HUES48 (cell line): ENCODE data around the gene MUS81.

ENCODE experiments used
- H3K27ac ChIP-seq: one replicate; pipeline ENCODE4 v1.7.0; 2013; ENCODE audit warnings: low read depth, low read length, inconsistent platforms
- H3K27me3 ChIP-seq: 2 replicates; pipeline ENCODE4 v1.6.1; 2013; ENCODE audit warnings: mild to moderate bottlenecking, low read length; ENCODE audit not compliant: control insufficient read depth, insufficient read depth
- H3K36me3 ChIP-seq: 2 replicates; pipeline ENCODE4 v1.6.1; 2013; ENCODE audit warnings: low read length; ENCODE audit not compliant: control insufficient read depth, insufficient read depth
- H3K4me1 ChIP-seq: 2 replicates; pipeline ENCODE4 v1.6.1; 2013; ENCODE audit warnings: mild to moderate bottlenecking, low read length; ENCODE audit not compliant: control insufficient read depth, insufficient read depth
- H3K4me3 ChIP-seq: 2 replicates; pipeline ENCODE4 v1.5.1; 2013; ENCODE audit warnings: mild to moderate bottlenecking, low read depth, low read length
- H3K9ac ChIP-seq: 2 replicates; pipeline ENCODE4 v1.6.1; 2013; ENCODE audit warnings: mild to moderate bottlenecking, low read depth, low read length, moderate library complexity
- H3K9me3 ChIP-seq: 2 replicates; pipeline ENCODE4 v1.6.1; 2013; ENCODE audit warnings: low read length; ENCODE audit not compliant: control insufficient read depth, insufficient read depth

The MUS81 gene

DNA sequence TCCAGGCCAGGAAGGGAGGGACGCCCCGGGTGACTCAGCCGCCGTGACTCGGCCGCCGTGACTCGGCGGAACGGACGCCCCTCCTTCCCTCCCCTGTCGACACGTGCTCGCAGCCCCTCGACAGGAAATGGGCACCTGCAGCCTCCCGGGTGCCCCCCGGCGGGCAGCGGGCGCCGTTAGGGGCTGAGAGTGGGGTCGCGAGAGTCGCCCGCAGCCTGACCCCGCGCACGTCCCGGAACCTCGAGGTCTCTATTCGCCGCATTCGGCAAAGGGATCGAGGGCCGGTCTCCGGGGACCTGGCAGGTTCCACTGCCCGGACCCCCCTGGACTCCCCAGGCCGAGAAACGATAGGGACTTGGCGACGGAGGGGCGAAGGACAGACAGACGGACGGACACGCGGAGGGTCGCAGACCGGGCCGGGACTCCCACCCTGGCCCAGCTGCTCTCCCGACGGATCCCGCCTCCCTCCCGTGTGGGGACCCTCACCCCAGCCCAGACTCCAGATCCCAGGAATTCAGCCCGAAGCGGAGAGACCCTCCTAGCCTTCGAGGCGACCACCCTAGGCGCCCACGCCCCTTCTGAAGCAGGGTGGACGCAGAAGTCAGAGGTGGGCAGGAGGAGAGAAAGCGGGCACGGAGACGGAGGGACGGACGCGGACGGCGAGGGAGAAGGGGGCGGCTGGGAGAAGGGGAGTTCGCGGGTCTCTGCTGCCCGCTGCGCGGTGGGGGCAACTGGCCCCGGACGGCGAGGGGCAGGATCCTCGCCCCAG, 39.3 kb downstream of the MUS81 start:
- peak overlapping the region; percentile 64 for H3K4me3 ChIP-seq
- peaks cover 55% of the 10 kb centered on the region for H3K27me3 ChIP-seq
- no peaks in the 10 kb centered on the region for H3K9me3 ChIP-seq
- peak overlapping the region; percentile 69 for H3K9ac ChIP-seq
- no peaks in the 10 kb centered on the region for H3K36me3 ChIP-seq
- H3K4me1 ChIP-seq = peaks cover 9% of the 10 kb centered on the region
- peak overlapping the region; percentile 87 for H3K27ac ChIP-seq

DNA sequence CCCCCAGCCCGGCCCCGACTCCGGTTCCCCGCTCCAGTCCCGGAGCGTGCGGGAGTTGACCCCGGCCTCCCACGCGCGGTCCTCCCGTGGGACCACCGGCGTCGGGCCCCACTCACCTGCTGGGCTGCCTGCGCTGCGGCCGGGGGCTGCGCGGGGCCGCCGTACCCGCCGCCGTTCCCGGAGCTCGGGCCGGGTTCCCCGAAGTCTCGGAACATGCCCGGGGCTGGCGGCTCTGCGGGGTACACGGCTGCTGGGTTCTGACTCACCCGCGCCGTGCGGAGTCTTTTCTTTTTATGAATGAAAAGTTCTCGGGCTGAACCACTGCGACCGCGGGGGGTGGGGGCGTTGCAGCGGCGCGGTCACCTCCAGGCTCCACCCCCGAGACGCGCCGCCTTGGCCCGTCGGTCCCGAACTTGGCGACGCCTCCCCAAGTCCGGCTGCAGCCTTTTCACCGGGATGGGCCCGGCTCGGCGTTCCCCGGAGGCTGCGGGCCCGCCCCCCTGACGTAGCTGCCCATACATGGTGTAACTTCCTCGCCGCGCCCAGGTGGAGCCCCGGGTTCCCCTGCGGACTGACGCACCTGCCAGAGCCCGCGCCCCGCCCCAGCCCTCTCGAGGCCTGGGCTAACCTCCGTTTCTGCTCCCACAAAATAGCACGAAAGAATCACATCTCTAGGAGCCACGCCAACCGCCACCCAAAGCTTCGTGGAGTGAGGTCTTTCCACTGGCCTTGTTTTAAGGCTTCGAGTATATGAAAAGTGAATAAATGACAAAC, 40.1 kb downstream of the MUS81 start, which contains the start of gene FOSL1:
Gene FOSL1 (minus strand): TSS at position 264 of the 774 bp plus-strand sequence. CDS start 49 bp downstream, at position 215.
- Histone ChIP-seq H3K4me1 (peaks cover 9% of the 10 kb centered on the region), H3K4me3 (peak within 1 kb of the TSS; percentile 64), H3K27ac (peak within 1 kb of the TSS; percentile 87), H3K36me3 (no peaks in the 10 kb centered on the region), H3K9me3 (no peaks in the 10 kb centered on the region), H3K27me3 (peaks cover 55% of the 10 kb centered on the region), H3K9ac (peak within 1 kb of the TSS; percentile 69)

DNA sequence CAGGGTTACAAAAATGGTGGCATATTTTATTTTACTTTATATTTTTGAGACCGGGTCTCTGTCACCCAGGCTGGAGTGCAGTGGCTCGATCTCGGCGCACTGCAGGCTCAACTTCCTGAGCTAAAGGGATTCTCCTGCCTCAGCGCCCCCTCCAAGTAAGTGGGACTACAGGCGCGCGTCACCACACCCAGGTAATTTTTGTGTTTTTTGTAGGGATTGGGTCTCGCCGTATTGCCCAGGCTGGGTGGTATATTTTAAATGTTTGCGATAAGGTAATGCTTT, 40.6 kb downstream of the MUS81 start:
- Histone ChIP-seq H3K4me1 (peaks cover 9% of the 10 kb centered on the region), H3K9ac (no peak overlapping the region), H3K4me3 (peak overlapping the region; percentile 32; the same call in 1 of the 2 replicates), H3K27me3 (peaks cover 55% of the 10 kb centered on the region), H3K9me3 (no peaks in the 10 kb centered on the region), H3K27ac (peak overlapping the region; percentile 45), H3K36me3 (no peaks in the 10 kb centered on the region)

DNA sequence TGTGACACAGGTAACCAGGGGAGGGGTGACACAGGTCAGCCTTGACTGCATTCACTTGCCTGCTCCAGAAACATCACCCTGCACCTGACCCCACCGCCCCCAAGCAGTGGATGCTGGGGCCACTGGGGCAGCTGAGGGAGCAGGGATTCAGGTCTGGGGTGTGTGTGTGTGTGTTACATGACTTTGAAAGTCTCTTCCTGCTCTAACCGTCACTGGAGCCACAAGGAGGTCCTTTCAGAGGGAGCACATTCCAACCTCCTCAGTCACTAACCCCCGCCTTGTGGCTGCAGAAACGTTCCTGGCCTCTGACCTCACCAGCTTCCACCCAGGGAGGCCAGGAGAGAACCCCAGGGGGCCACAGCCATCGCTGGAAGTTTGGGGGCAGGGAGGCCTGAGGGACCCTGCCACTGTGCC, 42.8 kb downstream of the MUS81 start:
- H3K27ac ChIP-seq = peak overlapping the region; percentile 25
- H3K4me3 ChIP-seq = no peak overlapping the region

DNA sequence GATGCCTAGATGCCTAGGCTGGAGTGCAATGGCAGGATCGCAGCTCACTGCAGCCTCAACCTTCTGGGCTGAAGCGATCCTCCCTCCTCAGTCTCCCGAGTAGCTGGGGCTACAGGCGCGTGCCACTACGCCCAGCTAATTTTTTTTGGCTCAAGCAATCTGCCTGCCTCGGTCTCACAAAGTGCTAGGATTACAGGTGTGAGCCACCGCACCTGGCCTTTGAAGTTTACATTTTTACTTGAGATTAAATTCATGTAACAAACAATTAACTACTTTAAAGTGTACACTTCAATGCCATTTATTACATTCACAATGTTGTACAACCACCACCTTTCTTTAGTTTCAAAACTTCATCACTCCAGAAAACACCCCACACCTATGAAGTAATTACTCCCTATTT, 43.5 kb downstream of the MUS81 start:
- peak overlapping the region; percentile 25 for H3K27ac ChIP-seq
- no peak overlapping the region for H3K9ac ChIP-seq
- no peaks in the 10 kb centered on the region for H3K36me3 ChIP-seq
- no peaks in the 10 kb centered on the region for H3K9me3 ChIP-seq
- no peak overlapping the region for H3K4me3 ChIP-seq
- H3K27me3 ChIP-seq = peaks cover 59% of the 10 kb centered on the region
- peaks cover 9% of the 10 kb centered on the region for H3K4me1 ChIP-seq

More for the DNA sequence above, 42.8 kb downstream of the MUS81 start:
- H3K9me3 ChIP-seq = no peaks in the 10 kb centered on the region
- no peak overlapping the region for H3K9ac ChIP-seq
- peaks cover 9% of the 10 kb centered on the region for H3K4me1 ChIP-seq
- H3K36me3 ChIP-seq = no peaks in the 10 kb centered on the region
- peaks cover 64% of the 10 kb centered on the region for H3K27me3 ChIP-seq

DNA sequence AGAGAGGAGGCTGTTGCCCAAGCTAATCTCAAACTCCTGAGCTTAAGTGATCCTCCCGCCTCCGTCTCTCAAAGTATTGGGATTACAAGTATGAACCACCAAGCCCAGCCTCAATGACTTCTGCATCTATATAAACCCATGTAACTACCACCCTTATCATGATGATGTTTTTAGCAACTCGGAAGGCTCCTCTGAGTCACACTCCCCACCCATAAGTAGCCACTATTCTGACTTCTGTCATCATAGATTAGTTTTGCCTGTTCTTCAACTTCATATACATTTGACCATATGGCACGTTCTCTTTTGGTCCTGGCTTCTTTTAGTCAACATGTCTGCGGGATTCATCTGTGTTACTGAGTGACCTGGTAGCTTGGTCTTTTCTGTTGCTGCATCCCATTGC, 46.4 kb downstream of the MUS81 start:
- H3K9ac ChIP-seq = no peak overlapping the region
- no peaks in the 10 kb centered on the region for H3K9me3 ChIP-seq
- no peaks in the 10 kb centered on the region for H3K36me3 ChIP-seq
- peaks cover 40% of the 10 kb centered on the region for H3K27me3 ChIP-seq
- H3K4me1 ChIP-seq = peaks cover 9% of the 10 kb centered on the region; the same call in 1 of the 2 replicates
- no peak overlapping the region for H3K27ac ChIP-seq
- H3K4me3 ChIP-seq = no peak overlapping the region

DNA sequence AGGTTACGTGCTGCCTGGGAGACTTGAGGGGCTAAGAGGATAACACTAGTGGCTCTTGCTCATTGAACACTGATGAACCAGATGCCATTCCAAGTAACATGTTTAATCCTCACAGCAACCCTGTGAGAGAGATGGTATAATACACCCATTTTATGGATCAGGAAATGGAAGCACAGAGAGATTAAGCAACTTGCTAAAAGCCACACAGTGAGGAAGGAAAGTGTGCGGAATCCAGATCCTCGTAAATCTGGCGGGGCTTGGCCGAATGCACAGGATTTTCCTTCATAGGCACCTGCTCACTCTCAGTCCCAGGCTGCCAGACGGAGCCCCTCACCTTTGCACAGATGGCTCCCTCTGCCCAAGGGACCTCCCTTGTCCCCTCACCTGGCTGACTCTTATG, 47.6 kb downstream of the MUS81 start:
- peaks cover 11% of the 10 kb centered on the region for H3K4me1 ChIP-seq

DNA sequence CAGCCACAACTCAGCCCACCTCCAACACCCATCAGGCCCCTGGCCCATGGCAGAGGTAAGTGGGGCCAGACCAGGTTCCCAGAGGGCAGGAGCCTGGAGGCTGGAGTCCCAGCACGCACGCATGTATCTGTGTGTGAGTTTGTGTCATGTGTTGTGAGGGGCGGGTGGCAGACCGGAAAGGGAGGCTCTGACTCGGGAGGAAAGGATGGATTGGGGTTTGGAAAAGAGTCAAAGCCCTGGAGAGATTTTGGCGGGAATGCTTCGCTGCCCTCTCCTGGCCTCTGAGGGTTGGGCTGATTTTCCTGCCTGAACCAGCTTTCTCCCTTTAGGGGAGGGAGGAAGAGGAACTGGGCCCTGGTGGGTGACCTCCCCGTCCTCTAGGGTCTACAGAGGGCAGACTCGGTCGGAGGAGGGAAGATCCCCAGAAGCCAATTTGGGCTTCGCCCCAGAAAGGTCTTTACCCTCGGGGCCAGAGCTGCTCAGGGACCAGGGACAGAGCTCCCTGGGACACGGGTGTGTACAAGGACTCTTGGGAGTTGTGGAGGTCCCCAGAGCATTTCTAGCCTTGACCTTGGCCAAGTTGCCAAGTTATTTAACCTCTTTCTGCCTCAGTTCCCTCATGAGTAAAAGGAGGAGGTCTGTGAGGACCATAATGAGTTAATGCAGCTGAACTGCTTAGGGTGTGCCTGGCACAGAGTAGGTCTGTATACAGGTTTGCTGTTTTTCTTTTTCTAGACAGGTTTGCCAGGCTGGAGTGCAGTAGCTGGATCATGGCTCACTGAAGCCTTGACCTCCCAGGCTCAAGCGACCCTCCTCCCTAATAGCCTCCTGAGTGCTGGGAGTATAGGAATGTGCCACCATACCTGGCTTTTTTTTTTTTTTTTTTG, 51.7 kb downstream of the MUS81 start:
- no peak overlapping the region for H3K9ac ChIP-seq
- H3K4me1 ChIP-seq = peaks cover 11% of the 10 kb centered on the region; the same call in 1 of the 2 replicates
- H3K27me3 ChIP-seq = peaks cover 13% of the 10 kb centered on the region
- peak overlapping the region; percentile 9 for H3K27ac ChIP-seq
- no peak overlapping the region for H3K4me3 ChIP-seq
- H3K9me3 ChIP-seq = no peaks in the 10 kb centered on the region
- H3K36me3 ChIP-seq = no peaks in the 10 kb centered on the region; the same call in 1 of the 2 replicates

More for the DNA sequence above, 47.6 kb downstream of the MUS81 start:
- peaks cover 28% of the 10 kb centered on the region for H3K27me3 ChIP-seq
- H3K27ac ChIP-seq = no peak overlapping the region
- H3K9me3 ChIP-seq = no peaks in the 10 kb centered on the region
- H3K4me3 ChIP-seq = no peak overlapping the region
- no peak overlapping the region for H3K9ac ChIP-seq
- H3K36me3 ChIP-seq = no peaks in the 10 kb centered on the region

DNA sequence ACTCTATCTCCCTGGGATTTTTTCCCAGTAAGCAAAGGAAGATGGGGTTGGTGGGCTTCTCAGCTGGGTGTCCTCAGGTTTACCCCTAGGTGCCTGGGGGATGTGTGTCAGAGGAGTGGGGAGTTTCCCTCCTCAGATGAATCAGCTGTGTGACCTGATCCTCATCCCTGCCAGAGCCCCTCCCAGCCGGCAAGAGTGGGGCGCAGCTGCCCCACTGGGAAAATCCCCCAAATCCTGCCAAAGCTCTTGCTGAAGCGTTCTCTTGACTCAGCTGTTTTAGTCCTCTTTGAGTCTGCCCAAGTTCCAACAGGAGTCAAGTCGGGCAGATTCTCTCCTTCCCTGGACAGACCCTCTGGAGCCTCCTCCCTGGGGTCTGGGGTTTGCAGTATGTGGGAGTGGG, 52.6 kb downstream of the MUS81 start:
- Histone ChIP-seq H3K4me1 (peaks cover 12% of the 10 kb centered on the region; the same call in 1 of the 2 replicates), H3K27me3 (peaks cover 10% of the 10 kb centered on the region), H3K36me3 (peaks cover 3% of the 10 kb centered on the region; the same call in 1 of the 2 replicates), H3K9me3 (no peaks in the 10 kb centered on the region), H3K27ac (no peak overlapping the region), H3K4me3 (no peak overlapping the region), H3K9ac (no peak overlapping the region)

DNA sequence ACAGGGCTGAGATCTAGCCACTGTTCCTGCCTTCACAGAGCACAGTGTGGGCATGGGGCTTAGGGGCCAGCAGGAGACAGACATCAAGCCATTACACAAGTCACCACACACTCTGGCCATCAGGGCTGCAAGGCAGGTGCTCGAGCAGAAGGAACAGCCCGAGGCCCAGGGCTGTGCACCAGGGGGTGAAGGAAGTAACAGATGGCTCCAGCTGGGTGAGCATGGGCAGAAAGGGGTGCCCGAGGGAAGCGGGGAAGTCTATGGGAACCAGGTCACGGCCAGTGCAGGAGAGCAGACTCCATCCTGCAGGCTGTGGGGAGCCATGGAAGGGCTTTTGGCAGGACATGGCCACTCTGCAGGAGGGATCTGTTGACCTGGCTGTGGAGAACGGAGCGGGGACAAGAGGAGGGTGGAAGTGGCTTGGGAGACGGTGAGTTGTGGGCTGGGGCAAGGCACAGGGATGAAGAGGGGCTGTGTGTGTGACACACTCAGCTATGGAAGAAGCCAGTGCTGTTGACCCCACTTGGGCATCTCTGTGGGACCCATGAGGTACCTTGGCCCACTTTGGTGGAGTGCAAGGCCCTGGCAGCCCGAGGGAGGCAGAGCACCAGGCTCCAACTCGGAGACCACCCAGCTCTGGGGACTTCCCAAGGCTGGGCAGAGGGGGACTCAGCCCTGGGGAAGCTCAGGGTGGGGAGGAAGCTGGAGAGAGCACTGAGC, 55.0 kb downstream of the MUS81 start:
- peak overlapping the region; percentile 85 for H3K27ac ChIP-seq
- peaks cover 3% of the 10 kb centered on the region; the same call in 1 of the 2 replicates for H3K36me3 ChIP-seq
- no peak overlapping the region for H3K4me3 ChIP-seq
- no peaks in the 10 kb centered on the region for H3K9me3 ChIP-seq
- H3K4me1 ChIP-seq = peaks cover 16% of the 10 kb centered on the region; the same call in 1 of the 2 replicates
- H3K27me3 ChIP-seq = no peaks in the 10 kb centered on the region; the same call in 1 of the 2 replicates
- no peak overlapping the region for H3K9ac ChIP-seq
